Natural killer cell (primary cell): ENCODE measurements around the gene ATP6V0E1. TPM values are rescaled to one million over a fixed set of nuclear protein-coding genes. Genes with fewer than 3 reads are reported as not detected.
"Not testable (repeated sequence)": the region's sequence is repeated elsewhere in the genome, so short reads cannot be mapped to it uniquely, and the experiment has no call there.

Experiments
- ATAC-seq, 3 donors: fragments of 150-1000 bp in 2 of 3; fragments of 200-7000 bp in 1 of 3; cut with Tn5 transposase; 1 replicate in 1 of 3; 2 replicates in 2 of 3; pipeline ENCODE4 v1.10.0; 2021; ENCODE audit warnings: mild to moderate bottlenecking in 2 of 3, moderate library complexity in 2 of 3
- DNase-seq, 2 donors: peaks; one replicate each; pipeline versions ENCODE4 v3.0.0 to v3.0.0-alpha.2; 2013 to 2021; ENCODE audit warnings: mixed read lengths in 1 of 2
- H3K27ac ChIP-seq: one replicate; pipeline ENCODE4 v1.5.1; 2013; ENCODE audit warnings: mild to moderate bottlenecking, low read length
- H3K27me3 ChIP-seq: one replicate; pipeline ENCODE4 v1.6.1; 2013; ENCODE audit warnings: low read length; ENCODE audit not compliant: control insufficient read depth, insufficient read depth
- H3K36me3 ChIP-seq: one replicate; pipeline ENCODE4 v1.6.1; 2013; ENCODE audit warnings: low read length; ENCODE audit not compliant: control insufficient read depth, insufficient read depth
- H3K4me1 ChIP-seq: one replicate; pipeline ENCODE4 v1.6.1; 2013; ENCODE audit warnings: low read length; ENCODE audit not compliant: control insufficient read depth, insufficient read depth
- H3K4me3 ChIP-seq: one replicate; pipeline ENCODE4 v1.5.1; 2013; ENCODE audit warnings: low read length
- H3K9me3 ChIP-seq: one replicate; pipeline ENCODE4 v1.6.1; 2013; ENCODE audit warnings: low read length; ENCODE audit not compliant: control insufficient read depth, insufficient read depth
- H3K27ac Mint-ChIP-seq, 2 donors: one replicate each; pipeline ENCODE4 v1.8.0; 2022; ENCODE audit warnings: mild to moderate bottlenecking in 2 of 2, mixed read lengths in 2 of 2, moderate library complexity in 1 of 2
- H3K27me3 Mint-ChIP-seq, 2 donors: one replicate each; pipeline ENCODE4 v1.8.0; 2022; ENCODE audit warnings: low read depth in 2 of 2, mixed read lengths in 2 of 2
- H3K36me3 Mint-ChIP-seq: one replicate; pipeline ENCODE4 v1.8.0; 2022; ENCODE audit warnings: mixed read lengths
- H3K4me1 Mint-ChIP-seq, 2 donors: one replicate each; pipeline ENCODE4 v1.8.0; 2022; ENCODE audit warnings: mixed read lengths in 2 of 2
- H3K4me3 Mint-ChIP-seq: one replicate; pipeline ENCODE4 v1.8.0; 2022; ENCODE audit warnings: mild to moderate bottlenecking, moderate library complexity, mixed read lengths
- H3K9me3 Mint-ChIP-seq, 2 donors: one replicate each; pipeline ENCODE4 v1.8.0; 2022; ENCODE audit warnings: mixed read lengths in 2 of 2
- WGBS: methylation state at CpG from one replicate; pipeline ENCODE4 v1.1.7; 2013; ENCODE audit warnings: missing lambda C conversion rate; ENCODE audit not compliant: insufficient coverage; 5-methylcytosine and 5-hydroxymethylcytosine counted together
- intact Hi-C: fragments of 100-400 bp; cut with micrococcal nuclease; formaldehyde crosslinking; loops from one replicate; pipeline ENCODE4 v1.14.2; 2022
- total RNA-seq, 4 donors: library from RNA; stranded (reverse); fragments of 120-200 nt in 1 of 4; gene quantifications; one replicate each; pipeline versions ENCODE4 v1.2.3 to v1.2.4, GENCODE V29; 2013 to 2022
- TF ChIP-seq, protein P1 (sequence below): fragments of 200-600 bp; IDR thresholded peaks from one replicate; pipeline ENCODE4 v1.8.0; 2022; ENCODE audit warnings: antibody characterized with exemption

The ATP6V0E1 gene
- total RNA-seq, 3 donors from 2014 or later (not counting 1 experiment from before 2014, with no cell fraction given) = 101 to 141 (median 103) TPM

DNA sequence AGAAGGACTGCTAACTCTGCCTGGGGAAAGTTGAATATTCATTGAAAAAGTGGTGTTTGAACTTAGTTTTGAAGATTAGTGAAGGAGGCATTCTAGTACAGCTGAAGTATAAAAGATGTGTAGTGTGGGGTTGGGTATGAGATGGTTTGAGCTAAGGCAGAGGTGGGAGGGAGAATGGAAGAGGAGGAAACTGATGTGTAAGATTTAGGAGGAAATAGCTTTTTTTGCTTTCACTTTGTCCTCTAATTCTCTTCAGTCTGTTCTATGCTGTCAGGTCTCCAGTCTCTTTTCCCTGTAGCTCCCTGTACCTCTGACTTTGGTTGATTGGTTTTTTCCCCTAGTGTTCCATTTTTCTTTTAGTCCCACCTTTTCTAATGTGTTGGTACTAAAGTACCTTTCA, 81.6 kb downstream of the ATP6V0E1 start:
- peak in 2 of 3 donors; percentile 54 to 64 for ATAC-seq
- Mint-ChIP-seq H3K4me1 (peaks cover 57 to 59% of the 10 kb centered on the region in 2 donors), H3K27me3 (no peaks in the 10 kb centered on the region), H3K4me3 (peak overlapping the region; percentile 62), H3K9me3 (no peaks in the 10 kb centered on the region), H3K36me3 (no peaks in the 10 kb centered on the region), H3K27ac (peak overlapping the region; percentile 52 to 62)
- Histone ChIP-seq H3K36me3 (no peaks in the 10 kb centered on the region), H3K4me3 (no peak overlapping the region), H3K27me3 (no peaks in the 10 kb centered on the region), H3K4me1 (peaks cover 13% of the 10 kb centered on the region), H3K9me3 (no peaks in the 10 kb centered on the region), H3K27ac (no peak overlapping the region)
- peak in 1 of 2 donors; percentile 28 for DNase-seq
- TF ChIP-seq, protein P1, sequence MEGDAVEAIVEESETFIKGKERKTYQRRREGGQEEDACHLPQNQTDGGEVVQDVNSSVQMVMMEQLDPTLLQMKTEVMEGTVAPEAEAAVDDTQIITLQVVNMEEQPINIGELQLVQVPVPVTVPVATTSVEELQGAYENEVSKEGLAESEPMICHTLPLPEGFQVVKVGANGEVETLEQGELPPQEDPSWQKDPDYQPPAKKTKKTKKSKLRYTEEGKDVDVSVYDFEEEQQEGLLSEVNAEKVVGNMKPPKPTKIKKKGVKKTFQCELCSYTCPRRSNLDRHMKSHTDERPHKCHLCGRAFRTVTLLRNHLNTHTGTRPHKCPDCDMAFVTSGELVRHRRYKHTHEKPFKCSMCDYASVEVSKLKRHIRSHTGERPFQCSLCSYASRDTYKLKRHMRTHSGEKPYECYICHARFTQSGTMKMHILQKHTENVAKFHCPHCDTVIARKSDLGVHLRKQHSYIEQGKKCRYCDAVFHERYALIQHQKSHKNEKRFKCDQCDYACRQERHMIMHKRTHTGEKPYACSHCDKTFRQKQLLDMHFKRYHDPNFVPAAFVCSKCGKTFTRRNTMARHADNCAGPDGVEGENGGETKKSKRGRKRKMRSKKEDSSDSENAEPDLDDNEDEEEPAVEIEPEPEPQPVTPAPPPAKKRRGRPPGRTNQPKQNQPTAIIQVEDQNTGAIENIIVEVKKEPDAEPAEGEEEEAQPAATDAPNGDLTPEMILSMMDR = no peak
- intact Hi-C loops = no loop called here

DNA sequence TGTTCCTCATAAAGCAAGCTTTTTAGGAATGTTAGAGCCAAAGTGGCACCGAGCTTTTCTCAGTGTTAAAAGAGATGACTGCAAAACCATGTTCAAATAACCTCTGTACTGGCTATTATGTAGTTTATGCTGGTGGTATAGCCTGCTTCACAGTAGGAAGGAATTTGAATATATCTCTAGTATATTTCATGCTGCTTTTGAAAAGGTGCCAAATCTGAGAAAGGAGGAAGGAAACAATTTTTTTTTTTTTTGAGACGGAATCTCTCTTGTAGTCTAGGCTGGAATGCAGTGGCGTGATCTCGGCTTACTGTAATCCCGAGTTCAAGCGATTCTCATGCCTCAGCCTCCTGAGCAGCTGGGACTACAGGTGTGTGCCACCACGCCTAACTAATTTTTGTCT, 86.1 kb downstream of the ATP6V0E1 start:
- Histone ChIP-seq H3K27me3 (no peaks in the 10 kb centered on the region), H3K27ac (no peak overlapping the region), H3K4me1 (peaks cover 16% of the 10 kb centered on the region), H3K4me3 (no peak overlapping the region), H3K9me3 (no peaks in the 10 kb centered on the region), H3K36me3 (no peaks in the 10 kb centered on the region)
- intact Hi-C loops = no loop called here
- ATAC-seq = no peak
- no peak for DNase-seq
- Mint-ChIP-seq H3K4me3 (no peak overlapping the region), H3K9me3 (no peaks in the 10 kb centered on the region), H3K4me1 (peaks cover 59 to 62% of the 10 kb centered on the region in 2 donors), H3K27me3 (no peaks in the 10 kb centered on the region), H3K27ac (no peak overlapping the region), H3K36me3 (no peaks in the 10 kb centered on the region)
- TF ChIP-seq, protein P1 = no peak
- WGBS = 41% methylated on average over 7 of the region's 7 CpGs

DNA sequence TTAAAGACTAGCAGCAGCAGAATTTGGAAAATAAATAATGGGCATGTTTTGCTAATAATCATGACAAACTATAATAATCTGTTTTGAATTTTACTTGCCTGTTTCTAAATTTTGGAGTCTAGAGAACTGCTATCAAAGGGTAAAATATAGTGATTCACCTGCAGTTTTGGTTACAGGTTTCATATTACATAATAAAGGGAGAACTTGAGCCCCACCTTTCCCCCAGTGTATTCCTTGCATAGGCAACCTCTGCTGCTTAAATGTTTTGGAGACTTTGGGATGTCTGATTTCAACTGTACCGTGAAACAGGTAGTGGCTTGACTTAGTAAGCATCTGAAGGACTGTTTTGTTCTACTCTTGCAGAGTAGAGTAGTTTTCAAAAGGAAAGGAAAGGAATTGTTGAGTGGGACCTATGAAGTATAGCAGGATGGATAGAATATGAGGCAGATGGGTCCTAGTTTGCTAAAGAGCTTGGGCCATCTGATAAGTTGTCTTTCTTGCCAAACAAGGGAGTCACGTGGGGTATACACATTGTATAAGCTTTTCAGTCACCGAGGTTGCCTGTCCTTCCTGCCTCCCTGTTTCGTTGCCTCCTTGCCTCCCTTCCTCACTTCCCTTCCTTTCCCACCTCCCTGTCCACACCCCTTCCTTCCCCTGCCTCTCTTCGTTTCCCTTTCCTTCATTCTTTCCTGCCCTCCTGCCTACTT, 91.7 kb downstream of the ATP6V0E1 start:
- H3K27me3 Mint-ChIP-seq = no peaks in the 10 kb centered on the region
- H3K9me3 Mint-ChIP-seq = no peaks in the 10 kb centered on the region
- H3K27ac Mint-ChIP-seq = no peak overlapping the region
- H3K36me3 ChIP-seq = no peaks in the 10 kb centered on the region
- H3K27ac ChIP-seq = no peak overlapping the region
- H3K4me3 Mint-ChIP-seq = no peak overlapping the region
- intact Hi-C loops = no loop called here
- WGBS = 94% methylated on average over 5 of the region's 5 CpGs
- ATAC-seq (no peak), DNase-seq (no peak)
- H3K4me1 ChIP-seq = peaks cover 4% of the 10 kb centered on the region
- peaks cover 45 to 56% of the 10 kb centered on the region in 2 donors for H3K4me1 Mint-ChIP-seq
- no peaks in the 10 kb centered on the region for H3K36me3 Mint-ChIP-seq
- no peak overlapping the region for H3K4me3 ChIP-seq
- TF ChIP-seq, protein P1 = no peak
- H3K27me3 ChIP-seq = no peaks in the 10 kb centered on the region
- no peaks in the 10 kb centered on the region for H3K9me3 ChIP-seq

DNA sequence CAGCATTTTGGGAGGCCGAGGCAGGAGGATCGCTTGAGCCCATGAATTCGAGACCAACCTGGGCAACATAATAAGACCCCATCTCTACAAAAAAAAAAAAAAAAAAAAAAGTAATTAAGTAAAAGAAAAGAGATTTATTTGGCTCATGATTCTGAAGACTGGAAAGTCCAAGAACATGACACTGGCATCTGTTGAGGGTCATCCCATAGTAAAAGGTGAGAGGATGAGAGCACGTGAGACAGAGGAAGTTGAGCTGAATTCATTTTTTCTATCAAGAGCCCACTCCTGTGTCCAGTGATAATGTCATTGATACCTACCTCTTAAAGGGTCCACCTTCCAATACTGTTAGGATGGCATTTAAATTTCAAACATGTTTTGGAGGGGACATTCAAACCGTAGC, 92.4 kb downstream of the ATP6V0E1 start:
- Histone ChIP-seq H3K4me1 (peaks cover 4% of the 10 kb centered on the region), H3K27me3 (no peaks in the 10 kb centered on the region), H3K36me3 (peaks cover 5% of the 10 kb centered on the region), H3K27ac (no peak overlapping the region), H3K9me3 (no peaks in the 10 kb centered on the region), H3K4me3 (no peak overlapping the region)
- TF ChIP-seq, protein P1 = no peak
- WGBS = 100% methylated on average over 1 of the region's 5 CpGs
- H3K36me3 Mint-ChIP-seq = peaks cover 3% of the 10 kb centered on the region
- DNase-seq (no peak), ATAC-seq (no peak)
- H3K4me3 Mint-ChIP-seq = no peak overlapping the region
- no peaks in the 10 kb centered on the region for H3K9me3 Mint-ChIP-seq
- H3K27ac Mint-ChIP-seq = no peak overlapping the region
- intact Hi-C loops = no loop called here
- H3K27me3 Mint-ChIP-seq = no peaks in the 10 kb centered on the region
- peaks cover 46 to 57% of the 10 kb centered on the region in 2 donors for H3K4me1 Mint-ChIP-seq

DNA sequence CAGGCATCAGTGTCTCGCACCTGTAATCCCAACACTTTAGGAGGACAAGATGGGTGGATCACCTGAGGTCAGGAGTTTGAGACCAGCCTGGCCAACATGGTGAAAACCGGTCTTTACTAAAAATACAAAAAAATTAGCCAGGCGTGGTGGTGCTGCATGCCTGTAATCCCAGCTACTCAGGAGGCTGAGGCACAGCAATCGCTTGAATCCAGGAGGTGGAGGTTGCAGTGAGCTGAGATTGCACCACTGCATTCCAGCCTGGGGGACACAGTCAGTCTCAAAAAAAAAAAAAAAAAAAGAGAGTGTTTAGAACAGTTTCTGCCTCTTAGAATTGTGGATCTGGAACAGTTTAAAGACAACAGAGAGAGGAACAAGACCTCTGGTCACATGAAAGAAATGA, 92.9 kb downstream of the ATP6V0E1 start:
- DNase-seq, H3K27me3 Mint-ChIP-seq, H3K4me1 ChIP-seq, intact Hi-C loops, H3K36me3 Mint-ChIP-seq, H3K27me3 ChIP-seq, H3K9me3 ChIP-seq, H3K4me3 ChIP-seq, ATAC-seq, H3K27ac ChIP-seq, H3K27ac Mint-ChIP-seq, H3K4me3 Mint-ChIP-seq, H3K9me3 Mint-ChIP-seq: not testable (repeated sequence)
- peaks cover 10% of the 10 kb centered on the region for H3K36me3 ChIP-seq
- H3K4me1 Mint-ChIP-seq = peaks cover 47 to 59% of the 10 kb centered on the region in 2 donors
- WGBS = 96% methylated on average over 4 of the region's 4 CpGs
